ENCODE data around the gene TMEM245. TPM values are rescaled to one million over a fixed set of nuclear protein-coding genes. Genes with fewer than 3 reads are reported as not detected.

TMEM245 gene
- total and polyA plus RNA-seq, 2 of the 13 experiments (the other 11 are each of a cell fraction or from before 2014, with no cell fraction given): 53.5 to 55.4 TPM

MicroRNAs within 50 kb of the gene (microRNA counts, 767-probe panel; counts per million panel counts)
- not detected for microRNA hsa-miR-32-5p

Small RNA genes lying within 50 kb of the gene (microRNA-seq; reads per million reads assigned to microRNA genes)
- 524 reads per million, percentile 85 among the genes with 10 or more reads in this experiment for gene MIR32

Small RNA genes lying within 50 kb of the gene (small RNA-seq; reads per million reads assigned to genes)
- 3.2 to 1,993 (median 869) reads per million in 3 experiments for gene MIR32 (ENCODE audit: insufficient read depth in 2 of 3, insufficient read length in 3 of 3, low read depth in 2 of 3, low replicate concordance in 1 of 3)
- 0 reads per million in 3 experiments for gene RF00019 (ENCODE audit: insufficient read depth in 2 of 3, insufficient read length in 3 of 3, low read depth in 2 of 3, low replicate concordance in 1 of 3)

Other genes starting within 250 kb of the TMEM245 start
- gene ELP1, start 185.8 kb downstream of the TMEM245 start, total RNA-seq (2016; rRNA removed; fragmentation: Illumina TruSeq; extraction: Trizol): 275 and 437 TPM in 2 replicates
- gene ELP1, start 185.8 kb downstream of the TMEM245 start, polyA plus RNA-seq (2011; rRNA removed): 137 and 157 TPM in 2 replicates
- 10.2 and 16.3 TPM in 2 replicates for gene ABITRAM, start 185.5 kb downstream of the TMEM245 start, total RNA-seq (2016; rRNA removed; fragmentation: Illumina TruSeq; extraction: Trizol)
- gene ABITRAM, start 185.5 kb downstream of the TMEM245 start, polyA plus RNA-seq (2011; rRNA removed): 18.5 and 21.6 TPM in 2 replicates
- 162 and 227 TPM in 2 replicates for gene CTNNAL1, start 106.4 kb downstream of the TMEM245 start, total RNA-seq (2016; rRNA removed; fragmentation: Illumina TruSeq; extraction: Trizol)
- gene CTNNAL1, start 106.4 kb downstream of the TMEM245 start, polyA plus RNA-seq (2011; rRNA removed): 19.9 and 32.0 TPM in 2 replicates
- 0.02 TPM in 1 of 2 replicates, not detected in the other for gene FRRS1L, start 47.3 kb upstream of the TMEM245 start, total RNA-seq (2016; rRNA removed; fragmentation: Illumina TruSeq; extraction: Trizol)
- 0.01 and 0.03 TPM in 2 replicates for gene FRRS1L, start 47.3 kb upstream of the TMEM245 start, polyA plus RNA-seq (2011; rRNA removed)
- gene EPB41L4B, start 201.1 kb upstream of the TMEM245 start, total RNA-seq (2016; rRNA removed; fragmentation: Illumina TruSeq; extraction: Trizol): 22.1 and 25.7 TPM in 2 replicates
- gene EPB41L4B, start 201.1 kb upstream of the TMEM245 start, polyA plus RNA-seq (2011; rRNA removed): 15.1 and 17.6 TPM in 2 replicates

All from HepG2 (cell line).